Cerebellar cortex (tissue), 1 donor: Measurements from ENCODE around the gene SGCD.

Experiments used
- DNase-seq: peaks from one replicate; pipeline ENCODE4 v3.0.0-alpha.2; 2015; ENCODE audit warnings: low spot score

SGCD gene

GRCh38 chr5:156361436-156362109 lies 34.6 kb downstream of the SGCD start:
- DNase-seq = no peak

- DNase-seq = no peak
Measured at GRCh38 chr5:156363861-156364260, 36.9 kb downstream of the SGCD start.

GRCh38 chr5:156366521-156366920 lies 39.6 kb downstream of the SGCD start:
- no peak for DNase-seq

- DNase-seq = no peak
Measured at GRCh38 chr5:156367597-156367996, 40.6 kb downstream of the SGCD start.

- no peak for DNase-seq
Measured at GRCh38 chr5:156375895-156376495, 49.0 kb downstream of the SGCD start.

GRCh38 chr5:156376751-156377150 lies 49.8 kb downstream of the SGCD start:
- no peak for DNase-seq

- no peak for DNase-seq
Measured at GRCh38 chr5:156378159-156378558, 51.2 kb downstream of the SGCD start.

GRCh38 chr5:156379206-156379605 lies 52.2 kb downstream of the SGCD start:
- DNase-seq = no peak

- no peak for DNase-seq
Measured at GRCh38 chr5:156380848-156381247, 53.9 kb downstream of the SGCD start.

- DNase-seq = no peak
Measured at GRCh38 chr5:156383510-156384265, 56.7 kb downstream of the SGCD start.

GRCh38 chr5:156385416-156385815 lies 58.5 kb downstream of the SGCD start:
- DNase-seq = no peak

- no peak for DNase-seq
Measured at GRCh38 chr5:156386976-156387375, 60.0 kb downstream of the SGCD start.

GRCh38 chr5:156387391-156387790 lies 60.4 kb downstream of the SGCD start:
- DNase-seq = no peak

GRCh38 chr5:156388233-156388632 lies 61.3 kb downstream of the SGCD start:
- DNase-seq = no peak

GRCh38 chr5:156391139-156391538 lies 64.2 kb downstream of the SGCD start:
- DNase-seq = no peak

- DNase-seq = no peak
Measured at GRCh38 chr5:156393980-156394379, 67.0 kb downstream of the SGCD start.

- no peak for DNase-seq
Measured at GRCh38 chr5:156394642-156395305, 67.8 kb downstream of the SGCD start.

- no peak for DNase-seq
Measured at GRCh38 chr5:156395306-156395675, 68.3 kb downstream of the SGCD start.

- no peak for DNase-seq
Measured at GRCh38 chr5:156396063-156396829, 69.3 kb downstream of the SGCD start.

GRCh38 chr5:156396830-156397081 lies 69.8 kb downstream of the SGCD start:
- DNase-seq = no peak

GRCh38 chr5:156399323-156399722 lies 72.4 kb downstream of the SGCD start:
- DNase-seq = no peak

GRCh38 chr5:156400231-156400986 lies 73.4 kb downstream of the SGCD start:
- no peak for DNase-seq
